Mucosa of rectum (tissue), 2 donors: Measurements from ENCODE around the gene GIMAP4.

Experiments used
- H3K27ac ChIP-seq, 2 donors: one replicate each; pipeline ENCODE4 v1.7.0; 2013; ENCODE audit warnings: inconsistent platforms in 2 of 2, low read depth in 2 of 2, low read length in 2 of 2
- H3K27me3 ChIP-seq, 2 donors: one replicate each; pipeline ENCODE4 v1.7.0; 2013; ENCODE audit warnings: low read length in 2 of 2; ENCODE audit not compliant: control insufficient read depth in 2 of 2, insufficient read depth in 2 of 2
- H3K36me3 ChIP-seq, 2 donors: one replicate each; pipeline ENCODE4 v1.7.0; 2013; ENCODE audit warnings: low read length in 2 of 2; ENCODE audit not compliant: control insufficient read depth in 2 of 2, insufficient read depth in 2 of 2
- H3K4me1 ChIP-seq, 2 donors: one replicate each; pipeline ENCODE4 v1.7.0; 2013; ENCODE audit warnings: low read length in 2 of 2, mild to moderate bottlenecking in 1 of 2; ENCODE audit not compliant: control insufficient read depth in 2 of 2, insufficient read depth in 2 of 2
- H3K4me3 ChIP-seq, 2 donors: one replicate each; pipeline ENCODE4 v1.7.0; 2013; ENCODE audit warnings: low read length in 2 of 2
- H3K9ac ChIP-seq, 2 donors: one replicate each; pipeline ENCODE4 v1.7.0; 2013; ENCODE audit warnings: low read length in 2 of 2, low read depth in 1 of 2, mild to moderate bottlenecking in 1 of 2
- H3K9me3 ChIP-seq, 2 donors: one replicate each; pipeline ENCODE4 v1.7.0; 2013; ENCODE audit warnings: low read length in 2 of 2; ENCODE audit not compliant: control insufficient read depth in 2 of 2
- donor health status: healthy.
- donor health status: Normal muscosa, but diverticular disease.

The GIMAP4 gene

GRCh38 chr7:150562919-150563318, 4.3 kb upstream of the GIMAP4 start:
- Histone ChIP-seq H3K36me3 (no peaks in the 10 kb centered on the region), H3K4me1 (no peaks in the 10 kb centered on the region), H3K4me3 (no peak overlapping the region), H3K27ac (no peak overlapping the region), H3K9me3 (no peaks in the 10 kb centered on the region), H3K27me3 (no peaks in the 10 kb centered on the region), H3K9ac (no peak overlapping the region)

DNA sequence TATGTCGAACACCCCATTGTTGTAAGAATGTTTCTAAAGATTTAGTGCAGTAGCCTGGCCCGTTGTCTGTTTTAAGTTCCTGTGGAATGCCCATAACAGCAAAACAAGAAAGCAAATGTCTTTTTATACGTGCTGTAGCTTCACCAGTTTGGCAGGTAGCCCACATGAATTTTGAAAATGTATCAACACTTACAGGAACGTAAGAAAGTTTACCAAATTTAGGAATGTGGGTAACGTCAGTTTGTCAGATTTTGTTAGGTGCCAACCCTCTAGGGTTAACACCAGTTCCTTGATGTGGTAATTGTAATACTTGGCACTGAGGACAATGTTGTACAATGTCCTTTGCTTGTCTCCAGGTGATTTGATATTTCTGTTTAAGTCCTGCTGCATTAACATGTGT, 3.2 kb upstream of the GIMAP4 start:
- no peaks in the 10 kb centered on the region for H3K9me3 ChIP-seq
- H3K9ac ChIP-seq = no peak overlapping the region
- no peaks in the 10 kb centered on the region for H3K4me1 ChIP-seq
- H3K4me3 ChIP-seq = no peak overlapping the region
- no peak overlapping the region for H3K27ac ChIP-seq
- no peaks in the 10 kb centered on the region for H3K36me3 ChIP-seq
- no peaks in the 10 kb centered on the region for H3K27me3 ChIP-seq

GRCh38 chr7:150564566-150564965, 2.6 kb upstream of the GIMAP4 start:
- H3K36me3 ChIP-seq = no peaks in the 10 kb centered on the region
- no peak overlapping the region for H3K27ac ChIP-seq
- H3K27me3 ChIP-seq = no peaks in the 10 kb centered on the region
- H3K9me3 ChIP-seq = no peaks in the 10 kb centered on the region
- H3K9ac ChIP-seq = no peak overlapping the region
- H3K4me3 ChIP-seq = no peak overlapping the region
- no peaks in the 10 kb centered on the region for H3K4me1 ChIP-seq

DNA sequence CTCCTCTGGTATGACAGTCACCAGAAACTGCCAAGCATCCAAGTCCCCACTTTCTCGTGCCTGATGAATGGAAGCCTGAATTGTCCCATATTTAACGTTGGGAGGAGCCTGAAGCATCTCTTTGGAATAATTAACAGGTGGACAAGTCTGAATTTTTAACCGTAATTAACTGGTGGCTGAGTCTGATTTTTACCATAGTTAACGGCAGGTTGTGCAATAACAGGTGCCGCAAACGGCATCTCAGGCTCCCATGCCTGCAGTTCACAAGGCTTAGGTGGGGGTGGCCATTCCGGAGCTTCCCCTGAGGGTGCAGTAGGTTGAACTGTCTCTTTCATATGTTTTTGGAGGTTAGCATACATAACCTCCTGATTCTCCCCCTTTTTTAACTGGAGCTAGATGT, 2.0 kb upstream of the GIMAP4 start:
- Histone ChIP-seq H3K9ac (no peak overlapping the region), H3K27me3 (no peaks in the 10 kb centered on the region), H3K27ac (no peak overlapping the region), H3K9me3 (no peaks in the 10 kb centered on the region), H3K4me3 (no peak overlapping the region), H3K36me3 (no peaks in the 10 kb centered on the region), H3K4me1 (no peaks in the 10 kb centered on the region)

DNA sequence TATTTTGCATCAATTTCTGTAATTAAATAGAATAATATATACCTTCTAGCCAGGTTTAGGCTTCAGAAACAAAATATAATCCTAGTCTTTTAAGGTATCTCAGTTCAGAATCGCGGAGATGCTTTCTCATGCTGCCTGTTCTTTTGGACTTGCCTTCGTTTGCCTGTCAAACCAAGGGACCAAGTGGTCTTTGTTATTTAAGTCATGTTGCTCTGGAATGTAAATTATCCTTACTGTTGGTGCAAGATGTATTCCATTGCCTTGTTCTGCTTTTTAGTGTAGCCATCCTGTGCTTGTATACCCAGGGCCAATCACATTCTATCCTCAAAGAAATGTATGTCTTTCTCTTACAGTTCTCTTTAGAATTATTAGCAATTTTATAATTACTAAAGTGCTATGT, 1.1 kb upstream of the GIMAP4 start:
- H3K4me1 ChIP-seq = no peaks in the 10 kb centered on the region
- no peaks in the 10 kb centered on the region for H3K36me3 ChIP-seq
- H3K4me3 ChIP-seq = no peak overlapping the region
- H3K9me3 ChIP-seq = no peaks in the 10 kb centered on the region
- H3K27ac ChIP-seq = no peak overlapping the region
- no peak overlapping the region for H3K9ac ChIP-seq
- H3K27me3 ChIP-seq = no peaks in the 10 kb centered on the region

GRCh38 chr7:150566572-150566971, 618 bp upstream of the GIMAP4 start:
- Histone ChIP-seq H3K9ac (no peak overlapping the region), H3K36me3 (no peaks in the 10 kb centered on the region), H3K4me3 (peak overlapping the region in 1 of 2 donors; percentile 71), H3K9me3 (no peaks in the 10 kb centered on the region), H3K27ac (no peak overlapping the region), H3K4me1 (no peaks in the 10 kb centered on the region), H3K27me3 (no peaks in the 10 kb centered on the region)

DNA sequence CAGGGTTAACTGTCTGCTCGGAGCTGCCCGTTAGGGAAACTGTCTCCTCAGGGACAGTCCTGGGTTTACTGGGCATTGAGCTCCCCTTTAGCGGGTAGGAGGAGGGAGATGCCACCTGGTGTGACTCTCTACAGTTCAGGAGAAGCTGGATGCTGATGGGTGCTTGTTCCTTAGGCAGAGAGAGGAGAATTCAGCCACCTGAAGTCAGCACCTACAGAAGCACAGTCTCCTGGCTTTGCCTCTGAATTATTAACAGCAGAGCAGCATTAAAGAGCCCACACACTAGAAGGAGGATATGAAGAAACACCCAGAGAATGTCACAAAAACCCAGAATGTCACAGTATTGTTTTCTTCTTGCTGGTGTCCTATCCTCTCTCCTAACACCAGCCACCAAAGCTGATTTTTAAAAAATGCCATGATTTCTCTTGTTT, 696 bp downstream of the GIMAP4 start:
- H3K4me3 ChIP-seq = peak overlapping the region; percentile 36 to 71
- peaks cover 0 to 8% of the 10 kb centered on the region in 2 donors for H3K36me3 ChIP-seq
- no peaks in the 10 kb centered on the region for H3K27me3 ChIP-seq
- peak overlapping the region; percentile 54 to 56 for H3K9ac ChIP-seq
- H3K4me1 ChIP-seq = no peaks in the 10 kb centered on the region
- H3K9me3 ChIP-seq = no peaks in the 10 kb centered on the region
- H3K27ac ChIP-seq = peak overlapping the region; percentile 53 to 72

DNA sequence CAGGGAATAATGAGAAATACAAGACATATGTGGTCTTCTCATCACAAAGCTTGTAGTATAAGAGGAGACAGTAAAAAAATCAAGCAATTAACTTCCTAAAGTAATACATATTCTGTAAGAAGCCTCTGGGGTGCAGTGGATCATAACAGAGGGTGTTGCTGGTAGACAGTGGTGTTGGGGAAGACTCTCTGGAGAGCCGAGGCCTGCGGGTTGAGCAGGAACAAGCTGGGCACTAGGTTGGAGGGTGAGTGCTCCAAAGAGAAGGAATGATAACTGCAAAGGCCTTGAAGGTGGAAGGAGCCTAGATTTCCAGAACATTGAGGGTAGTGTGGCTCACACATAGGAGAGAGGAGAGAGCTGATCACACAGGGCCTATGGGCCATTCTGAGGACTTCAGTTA, 1.5 kb downstream of the GIMAP4 start:
- Histone ChIP-seq H3K4me1 (no peaks in the 10 kb centered on the region), H3K27ac (peak overlapping the region; percentile 53 to 67), H3K36me3 (peaks cover 0 to 8% of the 10 kb centered on the region in 2 donors), H3K27me3 (no peaks in the 10 kb centered on the region), H3K4me3 (peak overlapping the region; percentile 36 to 71), H3K9ac (peak overlapping the region in 1 of 2 donors; percentile 54), H3K9me3 (no peaks in the 10 kb centered on the region)

DNA sequence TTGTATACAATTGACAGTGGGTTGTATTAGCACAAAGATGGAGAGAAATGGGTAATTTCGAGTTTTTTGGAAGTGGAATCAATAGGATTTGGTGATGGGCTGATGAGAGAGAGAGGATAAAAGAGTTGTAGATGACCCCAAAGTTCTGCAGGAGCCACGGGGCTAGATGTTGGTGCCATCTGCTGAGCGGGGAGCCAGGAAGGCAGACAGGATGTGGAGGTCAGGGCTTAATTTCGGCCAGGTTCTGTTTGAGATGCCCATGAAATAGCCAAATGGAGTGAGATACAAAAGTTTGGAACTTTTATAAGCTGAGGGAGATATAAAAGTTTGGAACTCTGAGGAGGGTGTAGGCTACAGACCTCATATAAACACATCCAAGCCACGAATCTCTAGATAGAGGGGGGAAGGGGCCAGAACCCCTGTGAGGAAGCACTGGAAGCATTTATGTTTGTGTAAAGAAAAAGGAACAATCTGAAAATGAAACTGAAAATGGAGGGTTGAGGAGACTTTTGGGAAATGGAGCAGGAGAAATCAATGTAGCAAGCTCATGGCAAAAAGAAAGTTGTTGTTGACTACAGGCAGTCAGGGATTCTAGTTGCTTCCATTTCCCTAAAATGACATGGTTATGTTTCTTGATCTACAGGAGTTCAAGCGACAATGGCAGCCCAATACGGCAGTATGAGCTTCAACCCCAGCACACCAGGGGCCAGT, 2.2 kb downstream of the GIMAP4 start:
- H3K4me3 ChIP-seq = peak overlapping the region; percentile 4 to 71
- peaks cover 0 to 8% of the 10 kb centered on the region in 2 donors for H3K36me3 ChIP-seq
- no peaks in the 10 kb centered on the region for H3K4me1 ChIP-seq
- H3K9me3 ChIP-seq = no peaks in the 10 kb centered on the region
- H3K27ac ChIP-seq = peak overlapping the region in 1 of 2 donors; percentile 67
- H3K27me3 ChIP-seq = no peaks in the 10 kb centered on the region
- H3K9ac ChIP-seq = no peak overlapping the region

- no peak overlapping the region for H3K9ac ChIP-seq
- H3K36me3 ChIP-seq = peaks cover 0 to 8% of the 10 kb centered on the region in 2 donors
- H3K4me3 ChIP-seq = no peak overlapping the region
- no peaks in the 10 kb centered on the region for H3K27me3 ChIP-seq
- H3K9me3 ChIP-seq = no peaks in the 10 kb centered on the region
- H3K4me1 ChIP-seq = no peaks in the 10 kb centered on the region
- no peak overlapping the region for H3K27ac ChIP-seq
Measured at GRCh38 chr7:150570556-150571465, 3.6 kb downstream of the GIMAP4 start.
